KMS-11 (cell line): ENCODE measurements around the gene ZNF423.

Experiments used
- H2AFZ ChIP-seq: fragments of 200-600 bp; sonication (generic); 2 replicates; pipeline ENCODE4 v1.6.1; 2016; ENCODE audit warnings: antibody characterized with exemption, mixed run types, low read depth
- H3K27ac ChIP-seq: fragments of 200-600 bp; sonication (generic); 2 replicates; pipeline ENCODE4 v1.6.1; 2016; ENCODE audit warnings: mild to moderate bottlenecking, mixed run types
- H3K27me3 ChIP-seq: fragments of 200-600 bp; sonication (generic); 2 replicates; pipeline ENCODE4 v1.6.1; 2017; ENCODE audit warnings: mild to moderate bottlenecking, low read depth, mixed run types, moderate library complexity; ENCODE audit not compliant: insufficient read depth
- H3K36me3 ChIP-seq: fragments of 200-600 bp; sonication (generic); 2 replicates; pipeline ENCODE4 v1.6.1; 2017; ENCODE audit warnings: mild to moderate bottlenecking, mixed run types; ENCODE audit not compliant: insufficient read depth
- H3K4me1 ChIP-seq: fragments of 200-600 bp; sonication (generic); 2 replicates; pipeline ENCODE4 v1.6.1; 2016; ENCODE audit warnings: mild to moderate bottlenecking, low read depth, mixed run types; ENCODE audit not compliant: poor library complexity, severe bottlenecking
- H3K4me2 ChIP-seq: fragments of 200-600 bp; sonication (generic); 2 replicates; pipeline ENCODE4 v1.7.0; 2016; ENCODE audit warnings: mild to moderate bottlenecking, mixed run types
- H3K4me3 ChIP-seq: fragments of 200-600 bp; sonication (generic); IDR thresholded peaks from 2 replicates; pipeline ENCODE4 v1.6.1; 2017; ENCODE audit warnings: low read depth, low read length, mixed read lengths; ENCODE audit not compliant: insufficient read depth
- H3K79me2 ChIP-seq: fragments of 200-600 bp; sonication (generic); 2 replicates; pipeline ENCODE4 v1.6.1; 2016; ENCODE audit warnings: low read depth, mixed run types; ENCODE audit not compliant: insufficient read depth
- H3K9ac ChIP-seq: fragments of 200-600 bp; sonication (generic); 2 replicates; pipeline ENCODE4 v1.6.1; 2016; ENCODE audit warnings: mild to moderate bottlenecking, mixed run types
- H4K20me1 ChIP-seq: fragments of 200-600 bp; sonication (generic); 2 replicates; pipeline ENCODE4 v1.6.1; 2016; ENCODE audit warnings: mild to moderate bottlenecking, mixed run types; ENCODE audit not compliant: insufficient read depth
- TF ChIP-seq, protein P1 (sequence below): fragments of 200-600 bp; sonication (generic); conservative IDR thresholded peaks from 2 replicates; pipeline ENCODE4 v1.6.1; 2017; ENCODE audit warnings: low read depth, mild to moderate bottlenecking, antibody characterized with exemption, low read length, moderate library complexity, mixed read lengths

The ZNF423 gene

DNA sequence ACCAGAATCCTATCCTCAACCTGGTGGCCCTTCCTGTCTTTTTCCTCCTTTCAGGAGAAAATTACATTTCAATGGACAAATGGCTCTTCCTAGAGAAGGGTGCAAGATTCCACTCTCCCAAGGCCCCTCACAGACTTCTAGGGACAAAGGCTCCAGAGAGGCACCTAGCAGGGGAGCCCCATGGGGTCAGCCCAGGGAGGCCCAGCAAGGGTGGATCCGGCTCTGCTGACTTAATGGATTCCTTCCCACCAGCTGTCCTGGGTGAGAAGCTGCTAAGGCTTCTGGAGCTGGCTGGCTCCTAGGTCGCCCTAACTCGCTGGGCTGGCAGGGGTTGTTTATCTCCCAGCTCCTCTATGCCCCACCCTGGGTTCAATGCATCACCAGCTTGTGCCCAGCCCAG, 152.4 kb downstream of the ZNF423 start:
- no peak overlapping the region for H3K27ac ChIP-seq

DNA sequence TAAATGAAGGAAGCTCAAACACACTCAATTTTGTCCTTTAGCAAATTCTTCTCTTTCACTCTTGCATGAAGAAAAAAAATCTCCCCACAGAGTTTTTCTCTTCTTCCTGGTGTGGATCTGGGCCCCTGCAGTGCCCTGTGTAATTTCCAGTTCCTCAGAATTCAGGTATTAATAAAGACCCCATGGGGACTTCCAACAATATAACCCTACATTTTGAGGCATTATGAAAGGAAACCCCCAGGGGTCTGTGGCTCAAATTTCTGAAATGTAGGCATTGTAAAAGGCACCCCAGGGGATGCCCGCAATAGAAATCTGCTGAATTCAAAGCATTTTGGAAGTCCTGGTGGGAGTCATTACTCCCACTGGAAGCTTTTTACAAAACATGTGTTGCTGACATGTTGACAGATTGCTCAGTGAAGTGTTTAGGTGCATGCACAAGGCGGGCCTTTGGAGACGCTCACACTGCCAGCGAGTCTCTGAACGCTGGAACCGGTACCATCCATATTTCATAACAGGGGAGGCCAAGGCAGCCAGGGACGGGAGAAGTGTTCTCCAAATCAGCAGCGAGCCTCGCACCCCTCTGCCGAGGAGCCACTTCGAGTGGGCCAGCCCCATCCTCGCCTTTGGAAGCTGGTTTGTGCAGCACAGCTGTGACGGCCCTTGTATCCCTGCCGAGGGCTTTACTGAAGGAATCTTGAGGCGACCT, 154.0 kb downstream of the ZNF423 start:
- H3K4me3 ChIP-seq = no peak overlapping the region
- no peaks in the 10 kb centered on the region for H3K4me1 ChIP-seq
- H3K27me3 ChIP-seq = peaks cover 2% of the 10 kb centered on the region; the same call in 1 of the 2 replicates
- H3K4me2 ChIP-seq = no peak overlapping the region
- no peak overlapping the region for H3K27ac ChIP-seq
- no peak overlapping the region for H3K9ac ChIP-seq
- no peaks in the 10 kb centered on the region for H3K36me3 ChIP-seq
- no peaks in the 10 kb centered on the region for H4K20me1 ChIP-seq
- TF ChIP-seq, protein P1, sequence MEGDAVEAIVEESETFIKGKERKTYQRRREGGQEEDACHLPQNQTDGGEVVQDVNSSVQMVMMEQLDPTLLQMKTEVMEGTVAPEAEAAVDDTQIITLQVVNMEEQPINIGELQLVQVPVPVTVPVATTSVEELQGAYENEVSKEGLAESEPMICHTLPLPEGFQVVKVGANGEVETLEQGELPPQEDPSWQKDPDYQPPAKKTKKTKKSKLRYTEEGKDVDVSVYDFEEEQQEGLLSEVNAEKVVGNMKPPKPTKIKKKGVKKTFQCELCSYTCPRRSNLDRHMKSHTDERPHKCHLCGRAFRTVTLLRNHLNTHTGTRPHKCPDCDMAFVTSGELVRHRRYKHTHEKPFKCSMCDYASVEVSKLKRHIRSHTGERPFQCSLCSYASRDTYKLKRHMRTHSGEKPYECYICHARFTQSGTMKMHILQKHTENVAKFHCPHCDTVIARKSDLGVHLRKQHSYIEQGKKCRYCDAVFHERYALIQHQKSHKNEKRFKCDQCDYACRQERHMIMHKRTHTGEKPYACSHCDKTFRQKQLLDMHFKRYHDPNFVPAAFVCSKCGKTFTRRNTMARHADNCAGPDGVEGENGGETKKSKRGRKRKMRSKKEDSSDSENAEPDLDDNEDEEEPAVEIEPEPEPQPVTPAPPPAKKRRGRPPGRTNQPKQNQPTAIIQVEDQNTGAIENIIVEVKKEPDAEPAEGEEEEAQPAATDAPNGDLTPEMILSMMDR = no peak
- no peaks in the 10 kb centered on the region for H3K79me2 ChIP-seq
- H2AFZ ChIP-seq = no peak overlapping the region

More for the DNA sequence above, 152.4 kb downstream of the ZNF423 start:
- TF ChIP-seq, protein P1 = no peak
- no peaks in the 10 kb centered on the region for H4K20me1 ChIP-seq
- H3K4me1 ChIP-seq = no peaks in the 10 kb centered on the region
- H3K36me3 ChIP-seq = no peaks in the 10 kb centered on the region
- H3K27me3 ChIP-seq = 0 out of 2 replicates have a peak, but pooled peaks cover 2% of the 10 kb centered on the region
- H3K4me2 ChIP-seq = no peak overlapping the region
- H3K9ac ChIP-seq = no peak overlapping the region
- H3K79me2 ChIP-seq = no peaks in the 10 kb centered on the region
- H3K4me3 ChIP-seq = no peak overlapping the region
- no peak overlapping the region for H2AFZ ChIP-seq

DNA sequence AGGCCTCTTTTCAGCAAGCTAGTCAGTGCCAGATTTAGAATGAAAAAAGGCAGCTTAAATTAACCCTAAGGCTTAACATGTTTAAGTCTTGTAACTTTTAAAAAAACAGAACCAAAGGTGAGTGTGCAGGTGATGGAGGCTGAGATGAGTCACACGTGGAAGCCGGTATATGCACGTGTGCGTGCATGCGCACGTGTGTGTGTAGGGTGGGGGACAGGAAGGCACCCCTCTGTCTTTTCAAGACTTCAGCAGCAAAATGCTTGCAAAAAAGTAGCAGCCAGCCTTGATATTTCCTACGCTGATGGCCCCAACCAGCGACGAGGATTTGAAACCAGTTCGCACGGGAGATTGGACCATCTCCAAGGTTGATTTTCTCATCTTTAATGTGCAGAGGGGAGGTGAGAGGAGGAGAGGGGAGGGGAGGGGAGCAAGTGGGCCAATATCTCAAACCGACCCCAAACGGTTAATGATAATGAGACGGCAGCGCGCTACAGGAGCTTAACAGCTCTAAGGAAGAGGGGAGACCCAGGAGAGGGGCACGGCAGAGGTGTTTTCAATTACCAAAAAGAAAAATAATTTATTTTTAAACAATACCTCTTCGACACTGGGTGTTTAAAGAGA, 154.7 kb downstream of the ZNF423 start:
- H3K27me3 ChIP-seq = peaks cover 2% of the 10 kb centered on the region; the same call in 1 of the 2 replicates
- H3K79me2 ChIP-seq = no peaks in the 10 kb centered on the region
- no peak overlapping the region for H2AFZ ChIP-seq
- H3K4me2 ChIP-seq = no peak overlapping the region
- H3K4me1 ChIP-seq = no peaks in the 10 kb centered on the region
- no peak overlapping the region for H3K27ac ChIP-seq
- TF ChIP-seq, protein P1 = no peak
- no peak overlapping the region for H3K4me3 ChIP-seq
- H3K36me3 ChIP-seq = no peaks in the 10 kb centered on the region
- H3K9ac ChIP-seq = no peak overlapping the region
- no peaks in the 10 kb centered on the region for H4K20me1 ChIP-seq

DNA sequence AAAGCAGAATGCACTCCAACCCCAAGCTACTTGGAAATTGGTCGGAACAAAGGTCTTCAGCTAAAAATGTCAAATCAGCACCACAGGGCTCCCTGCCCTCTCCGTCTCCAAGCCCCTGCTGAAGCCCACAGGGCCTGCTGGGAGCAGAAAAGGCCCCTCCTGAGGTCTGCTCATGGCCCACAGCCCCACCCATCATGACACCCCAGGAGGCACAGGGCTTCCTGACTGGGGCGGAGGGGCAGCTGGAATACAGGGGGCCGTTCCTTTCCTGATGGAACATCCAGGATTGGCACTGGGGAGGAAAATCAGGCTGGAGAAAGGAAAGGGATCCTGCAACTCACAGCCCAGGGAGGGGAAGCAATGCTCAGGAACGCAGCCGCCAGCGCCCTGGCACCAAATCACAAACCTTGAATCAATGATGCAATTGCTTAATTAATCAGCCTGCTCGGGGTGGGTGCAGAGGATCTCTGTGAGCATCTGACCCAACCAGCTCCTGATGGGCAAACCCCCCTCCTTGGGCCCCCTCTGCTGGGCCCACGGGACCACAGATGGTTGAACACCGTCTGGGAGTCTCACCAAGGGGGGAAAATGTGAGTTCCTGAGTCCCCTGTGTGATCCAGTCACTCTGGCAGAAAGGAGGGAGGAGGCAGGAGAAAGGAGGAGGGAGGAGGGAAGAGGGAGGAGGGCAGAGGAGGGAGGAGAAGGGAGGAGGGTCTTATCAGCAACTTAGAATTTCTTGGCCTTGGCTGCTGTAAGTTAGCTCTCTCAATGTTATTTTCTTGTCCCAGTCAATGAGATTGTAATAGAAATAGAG, 155.5 kb downstream of the ZNF423 start:
- H3K9ac ChIP-seq = no peak overlapping the region
- no peaks in the 10 kb centered on the region for H4K20me1 ChIP-seq
- H3K27me3 ChIP-seq = peaks cover 2% of the 10 kb centered on the region; the same call in 1 of the 2 replicates
- no peaks in the 10 kb centered on the region for H3K79me2 ChIP-seq
- no peaks in the 10 kb centered on the region for H3K4me1 ChIP-seq
- no peak overlapping the region for H3K4me3 ChIP-seq
- no peaks in the 10 kb centered on the region for H3K36me3 ChIP-seq
- H3K27ac ChIP-seq = no peak overlapping the region
- no peak overlapping the region for H2AFZ ChIP-seq
- TF ChIP-seq, protein P1 = no peak
- H3K4me2 ChIP-seq = no peak overlapping the region
